Keratinocyte (primary cell): ENCODE measurements around the gene ADCY5. TPM values are rescaled to one million over a fixed set of nuclear protein-coding genes. Genes with fewer than 3 reads are reported as not detected.

Source experiments
- DNase-seq: peaks from one replicate; pipeline ENCODE4 v3.0.0-alpha.2; 2011; ENCODE audit warnings: low read depth, missing footprints, low spot score
- FAIRE-seq: peaks from 2 replicates; lab custom pipeline; 2011; peaks lifted over from hg19 to GRCh38; lab: Jason Lieb, UNC
- H2AFZ ChIP-seq: 2 replicates; pipeline ENCODE4 v1.6.0; 2012; ENCODE audit warnings: low read length, control low read depth, inconsistent platforms; ENCODE audit not compliant: control insufficient read depth
- H3K27ac ChIP-seq: 2 replicates; pipeline ENCODE4 v1.5.1; 2011; ENCODE audit warnings: low read length; ENCODE audit not compliant: control insufficient read depth, insufficient read depth
- H3K27me3 ChIP-seq: 3 replicates; pipeline ENCODE4 v1.6.0; 2011; ENCODE audit warnings: low read length; ENCODE audit not compliant: control insufficient read depth, insufficient read depth; ENCODE audit errors: extremely low read depth
- H3K36me3 ChIP-seq, 2 experiments: 2 replicates in 1 of 2; 3 replicates in 1 of 2; pipeline ENCODE4 v1.5.1; 2011; ENCODE audit warnings: low read length in 2 of 2, mild to moderate bottlenecking in 1 of 2; ENCODE audit not compliant: control insufficient read depth in 2 of 2, insufficient read depth in 2 of 2; ENCODE audit errors: extremely low read depth in 1 of 2
- H3K4me1 ChIP-seq: 3 replicates; pipeline ENCODE4 v1.5.1; 2011; ENCODE audit warnings: low read length; ENCODE audit not compliant: control insufficient read depth, insufficient read depth; ENCODE audit errors: extremely low read depth
- H3K4me2 ChIP-seq: 3 replicates; pipeline ENCODE4 v1.6.0; 2011; ENCODE audit warnings: low read depth, low read length; ENCODE audit not compliant: control insufficient read depth, insufficient read depth; ENCODE audit errors: extremely low read depth
- H3K4me3 ChIP-seq, 3 experiments: fragments of 200-600 bp in 1 of 3; sonication (generic) in 1 of 3; 2 replicates in 2 of 3; 3 replicates in 1 of 3; pipeline ENCODE4 v1.5.1; 2011 to 2016; ENCODE audit warnings: low read length in 3 of 3, mild to moderate bottlenecking in 3 of 3, control low read depth in 2 of 3, inconsistent platforms in 1 of 3, low read depth in 1 of 3, mixed read lengths in 1 of 3, mixed run types in 1 of 3, moderate library complexity in 1 of 3; ENCODE audit not compliant: control insufficient read depth in 2 of 3, insufficient read depth in 2 of 3; ENCODE audit errors: extremely low read depth in 1 of 3
- H3K79me2 ChIP-seq: 2 replicates; pipeline ENCODE4 v1.6.0; 2012; ENCODE audit warnings: low read length; ENCODE audit not compliant: control insufficient read depth, insufficient read depth
- H3K9ac ChIP-seq: 3 replicates; pipeline ENCODE4 v1.6.0; 2011; ENCODE audit warnings: low read length; ENCODE audit not compliant: control insufficient read depth, insufficient read depth; ENCODE audit errors: extremely low read depth
- H3K9me1 ChIP-seq: 3 replicates; pipeline ENCODE4 v1.6.0; 2011; ENCODE audit warnings: low read length; ENCODE audit not compliant: control insufficient read depth, insufficient read depth; ENCODE audit errors: extremely low read depth
- H3K9me3 ChIP-seq: 2 replicates; pipeline ENCODE4 v1.5.1; 2012; ENCODE audit warnings: low read depth, low read length; ENCODE audit not compliant: control insufficient read depth
- H4K20me1 ChIP-seq: 3 replicates; pipeline ENCODE4 v1.6.0; 2011; ENCODE audit warnings: low read length; ENCODE audit not compliant: control insufficient read depth, insufficient read depth; ENCODE audit errors: extremely low read depth
- EZH2 ChIP-seq: IDR thresholded peaks from one replicate; pipeline ENCODE4 v1.6.1; 2012; ENCODE audit warnings: inconsistent platforms, mild to moderate bottlenecking, low read length, moderate library complexity
- dilution Hi-C: fragments of 300-500 bp; cut with MboI; formaldehyde crosslinking; loops from one replicate; pipeline ENCODE4 v1.7.0; 2020; ENCODE audit warnings: low sequenced_read_pairs; ENCODE audit not compliant: extremely low pct_ligation_motif_present
- polyA plus RNA-seq, 5 experiments: library from polyadenylated mRNA; depleted of rRNA in 3 of 5; stranded (reverse) in 3 of 5; stranded (forward) in 1 of 5; unstranded in 1 of 5; fragments of >200 nt; gene quantifications; 1 replicate in 1 of 5; 2 replicates in 3 of 5; 3 replicates in 1 of 5; pipeline versions ENCODE4 v1.2.1 to v1.2.3, GENCODE V29; 2011 to 2012; ENCODE audit warnings: missing spikeins in 2 of 5, low read depth in 1 of 5, low replicate concordance in 1 of 5
- TF ChIP-seq, protein P1 (sequence below), 3 experiments: IDR thresholded peaks in 1 of 3; conservative IDR thresholded peaks in 1 of 3; optimal IDR thresholded peaks in 1 of 3; 2 replicates in 2 of 3; 3 replicates in 1 of 3; pipeline versions ENCODE3 to v1.5.1; 2011; ENCODE audit warnings: low read length in 3 of 3, mild to moderate bottlenecking in 3 of 3, moderate library complexity in 2 of 3, control low read depth in 1 of 3, inconsistent platforms in 1 of 3; ENCODE audit not compliant: insufficient read depth in 2 of 3; ENCODE audit errors: extremely low read depth in 1 of 3

Gene ADCY5
- polyA plus RNA-seq, 1 donor (not counting 4 experiments of a cell fraction or from before 2014, with no cell fraction given) = not detected

DNA sequence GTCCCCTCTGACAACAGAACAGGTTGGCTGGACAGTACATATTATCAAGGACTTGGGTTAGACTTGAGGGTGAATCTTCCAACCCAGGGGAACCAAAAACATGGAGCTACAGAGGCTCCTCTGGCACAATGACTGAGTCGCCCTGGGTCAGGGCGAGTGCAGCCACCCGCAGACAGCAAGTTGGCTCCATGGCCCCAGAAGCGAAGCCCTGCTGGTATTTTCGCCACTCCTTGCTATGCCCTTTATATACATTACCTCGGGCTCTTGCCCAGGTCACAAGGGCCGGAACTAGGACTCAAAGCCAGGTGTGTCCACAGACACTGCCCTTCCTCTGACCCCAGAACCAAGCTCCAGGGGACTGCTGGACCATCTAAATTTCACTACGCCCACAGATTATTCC, 64.6 kb downstream of the ADCY5 start:
- Histone ChIP-seq H3K27me3 (peaks cover 6% of the 10 kb centered on the region), H2AFZ (no peak overlapping the region), H3K9ac (no peak overlapping the region), H3K36me3 (no peaks in the 10 kb centered on the region), H3K27ac (no peak overlapping the region), H3K79me2 (no peaks in the 10 kb centered on the region), H3K4me2 (no peak overlapping the region), H4K20me1 (no peaks in the 10 kb centered on the region), H3K4me1 (no peaks in the 10 kb centered on the region), H3K9me1 (no peaks in the 10 kb centered on the region), H3K9me3 (no peaks in the 10 kb centered on the region), H3K4me3 (no peak overlapping the region)
- no peak for TF ChIP-seq EZH2
- FAIRE-seq = no peak
- DNase-seq = no peak
- dilution Hi-C loops = no loop called here

DNA sequence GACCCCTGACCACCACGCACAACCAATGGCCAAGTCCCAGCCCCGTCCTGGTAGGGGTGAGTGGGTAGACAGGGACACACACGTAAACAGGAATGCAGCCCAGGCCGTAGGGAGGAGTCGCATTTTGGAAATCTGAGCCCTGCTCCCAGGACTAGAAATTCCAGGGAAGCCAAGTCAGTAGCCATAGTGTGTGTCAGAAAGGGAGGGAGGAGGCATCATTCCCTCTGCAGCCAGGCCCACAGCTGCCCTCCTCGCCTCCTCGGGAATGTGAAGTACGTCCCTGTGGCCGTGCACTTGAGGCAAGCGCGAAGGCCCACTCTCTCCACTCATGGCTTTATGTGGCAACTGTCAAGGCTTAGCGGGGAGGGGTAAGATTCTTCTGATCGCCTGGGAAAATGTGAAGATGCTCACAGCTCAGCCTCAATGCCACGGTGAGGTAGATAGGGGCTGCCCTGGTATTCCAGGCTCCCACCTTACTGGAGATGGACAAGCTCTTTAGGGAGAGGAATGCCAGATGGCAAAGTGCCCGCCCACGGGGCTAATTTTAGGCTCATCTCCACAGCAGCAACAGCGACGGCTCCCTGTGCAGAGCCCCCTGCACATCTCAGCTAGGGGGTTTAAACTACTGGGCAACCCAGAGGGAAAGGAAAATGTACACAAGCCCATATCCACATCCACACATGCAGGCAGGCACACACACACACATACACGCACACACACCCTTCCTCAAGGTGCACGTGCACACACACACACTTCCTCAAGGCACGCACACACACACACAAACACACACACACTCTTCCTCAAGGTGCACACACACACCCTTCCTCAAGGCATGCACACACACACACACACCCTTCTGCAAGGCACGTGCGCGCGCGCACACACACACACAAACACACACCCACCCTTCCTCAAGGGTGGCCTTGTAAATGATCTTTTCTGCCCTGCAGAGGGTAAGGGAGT, 65.5 kb downstream of the ADCY5 start:
- no peak for FAIRE-seq
- no peaks in the 10 kb centered on the region for H3K4me1 ChIP-seq
- H3K27me3 ChIP-seq = peaks cover 8% of the 10 kb centered on the region
- H3K9ac ChIP-seq = no peak overlapping the region
- H3K36me3 ChIP-seq = no peaks in the 10 kb centered on the region
- dilution Hi-C loops = no loop called here
- H3K79me2 ChIP-seq = no peaks in the 10 kb centered on the region
- H3K9me1 ChIP-seq = no peaks in the 10 kb centered on the region
- TF ChIP-seq EZH2 = no peak
- TF ChIP-seq, protein P1, sequence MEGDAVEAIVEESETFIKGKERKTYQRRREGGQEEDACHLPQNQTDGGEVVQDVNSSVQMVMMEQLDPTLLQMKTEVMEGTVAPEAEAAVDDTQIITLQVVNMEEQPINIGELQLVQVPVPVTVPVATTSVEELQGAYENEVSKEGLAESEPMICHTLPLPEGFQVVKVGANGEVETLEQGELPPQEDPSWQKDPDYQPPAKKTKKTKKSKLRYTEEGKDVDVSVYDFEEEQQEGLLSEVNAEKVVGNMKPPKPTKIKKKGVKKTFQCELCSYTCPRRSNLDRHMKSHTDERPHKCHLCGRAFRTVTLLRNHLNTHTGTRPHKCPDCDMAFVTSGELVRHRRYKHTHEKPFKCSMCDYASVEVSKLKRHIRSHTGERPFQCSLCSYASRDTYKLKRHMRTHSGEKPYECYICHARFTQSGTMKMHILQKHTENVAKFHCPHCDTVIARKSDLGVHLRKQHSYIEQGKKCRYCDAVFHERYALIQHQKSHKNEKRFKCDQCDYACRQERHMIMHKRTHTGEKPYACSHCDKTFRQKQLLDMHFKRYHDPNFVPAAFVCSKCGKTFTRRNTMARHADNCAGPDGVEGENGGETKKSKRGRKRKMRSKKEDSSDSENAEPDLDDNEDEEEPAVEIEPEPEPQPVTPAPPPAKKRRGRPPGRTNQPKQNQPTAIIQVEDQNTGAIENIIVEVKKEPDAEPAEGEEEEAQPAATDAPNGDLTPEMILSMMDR (optimal IDR thresholded peaks at IDR 0.05 in 1 of 3, IDR thresholded peaks at IDR 0.05 in 1 of 3, conservative IDR thresholded peaks at IDR 0.05 in 1 of 3; ENCODE audit: extremely low read depth in 1 of 3, insufficient read depth in 2 of 3, low read length in 3 of 3) = no peak
- no peak overlapping the region for H3K27ac ChIP-seq
- H3K9me3 ChIP-seq = no peaks in the 10 kb centered on the region
- H3K4me2 ChIP-seq = no peak overlapping the region
- H3K4me3 ChIP-seq = no peak overlapping the region
- no peak for DNase-seq
- H2AFZ ChIP-seq = no peak overlapping the region
- H4K20me1 ChIP-seq = no peaks in the 10 kb centered on the region
